Sigmoid colon (tissue), 4 donors: ENCODE data around the gene MTM1.

Experiments used
- CTCF ChIP-seq, 4 experiments: fragments of 450-650 bp in 3 of 4; fragments of 200-600 bp in 1 of 4; IDR thresholded peaks; one replicate each; pipeline ENCODE4 v1.5.1; 2016 to 2019; ENCODE audit warnings: antibody characterized with exemption in 4 of 4, mild to moderate bottlenecking in 3 of 4, moderate library complexity in 2 of 4
- EP300 ChIP-seq, 4 donors: sonication (generic); formaldehyde crosslinking; IDR thresholded peaks; one replicate each; pipeline ENCODE4 v1.6.1; 2017; ENCODE audit warnings: antibody characterized with exemption in 4 of 4
- POLR2A ChIP-seq, 2 donors: fragments of 450-650 bp; IDR thresholded peaks; one replicate each; pipeline ENCODE4 v1.6.1; 2016; ENCODE audit warnings: antibody characterized with exemption in 2 of 2, mild to moderate bottlenecking in 2 of 2, moderate library complexity in 2 of 2
- POLR2AphosphoS5 ChIP-seq, 4 donors: sonication (generic); formaldehyde crosslinking; IDR thresholded peaks; one replicate each; pipeline ENCODE4 v1.6.1; 2017; ENCODE audit warnings: antibody characterized with exemption in 4 of 4

GRCh38 chrX:150610446-150610845, 42.0 kb downstream of the MTM1 start:
- no peak for TF ChIP-seq CTCF (IDR thresholded peaks at IDR 0.05)
- TF ChIP-seq EP300 (IDR thresholded peaks at IDR 0.05) = no peak
- TF ChIP-seq POLR2AphosphoS5 (IDR thresholded peaks at IDR 0.05) = no peak
- no peak for TF ChIP-seq POLR2A (IDR thresholded peaks at IDR 0.05)
